GM19193 (cell line): Measurements from ENCODE around the gene SH3BGRL2.

Experiments
- POLR2A ChIP-seq: IDR thresholded peaks from 4 replicates; pipeline ENCODE4 v1.6.1; 2011; ENCODE audit not compliant: insufficient read depth, insufficient read length; ENCODE audit errors: extremely low read depth

The SH3BGRL2 gene

GRCh38 chr6:79628466-79629288 lies 2.5 kb upstream of the SH3BGRL2 start:
- TF ChIP-seq POLR2A: no peak

GRCh38 chr6:79630380-79630882 lies 698 bp upstream of the SH3BGRL2 start:
- no peak for TF ChIP-seq POLR2A

- TF ChIP-seq POLR2A: no peak
Measured at GRCh38 chr6:79631693-79632172, 604 bp downstream of the SH3BGRL2 start.

- no peak for TF ChIP-seq POLR2A
Measured at GRCh38 chr6:79632580-79632979, 1.5 kb downstream of the SH3BGRL2 start.

- TF ChIP-seq POLR2A: no peak
Measured at GRCh38 chr6:79634491-79635231, 3.5 kb downstream of the SH3BGRL2 start.

- TF ChIP-seq POLR2A: no peak
Measured at GRCh38 chr6:79635232-79635543, 4.1 kb downstream of the SH3BGRL2 start.

GRCh38 chr6:79636673-79637072 lies 5.5 kb downstream of the SH3BGRL2 start:
- no peak for TF ChIP-seq POLR2A

- TF ChIP-seq POLR2A: no peak
Measured at GRCh38 chr6:79640146-79641111, 9.3 kb downstream of the SH3BGRL2 start.

GRCh38 chr6:79646006-79646405 lies 14.9 kb downstream of the SH3BGRL2 start:
- no peak for TF ChIP-seq POLR2A

- no peak for TF ChIP-seq POLR2A
Measured at GRCh38 chr6:79646561-79646960, 15.4 kb downstream of the SH3BGRL2 start.

GRCh38 chr6:79647741-79648140 lies 16.6 kb downstream of the SH3BGRL2 start:
- no peak for TF ChIP-seq POLR2A

GRCh38 chr6:79648328-79648727 lies 17.2 kb downstream of the SH3BGRL2 start:
- TF ChIP-seq POLR2A: no peak

GRCh38 chr6:79649016-79649415 lies 17.9 kb downstream of the SH3BGRL2 start:
- no peak for TF ChIP-seq POLR2A

GRCh38 chr6:79650950-79651349 lies 19.8 kb downstream of the SH3BGRL2 start:
- TF ChIP-seq POLR2A: no peak

GRCh38 chr6:79656134-79656533 lies 25.0 kb downstream of the SH3BGRL2 start:
- no peak for TF ChIP-seq POLR2A
